ENCODE measurements around the gene TM9SF2.

The TM9SF2 gene

GRCh38 chr13:99577934-99578917 is 77.0 kb downstream of the TM9SF2 start:
- DNase-seq (ENCODE audit: low read depth, low spot score), result no peak

- no peak for DNase-seq (ENCODE audit: low read depth, low spot score)
Measured at GRCh38 chr13:99580500-99581268, 79.4 kb downstream of the TM9SF2 start.

- DNase-seq (ENCODE audit: low read depth, low spot score), result no peak
Measured at GRCh38 chr13:99582511-99582910, 81.2 kb downstream of the TM9SF2 start.

GRCh38 chr13:99585609-99586008 is 84.3 kb downstream of the TM9SF2 start:
- DNase-seq (ENCODE audit: low read depth, low spot score), result no peak

DNA sequence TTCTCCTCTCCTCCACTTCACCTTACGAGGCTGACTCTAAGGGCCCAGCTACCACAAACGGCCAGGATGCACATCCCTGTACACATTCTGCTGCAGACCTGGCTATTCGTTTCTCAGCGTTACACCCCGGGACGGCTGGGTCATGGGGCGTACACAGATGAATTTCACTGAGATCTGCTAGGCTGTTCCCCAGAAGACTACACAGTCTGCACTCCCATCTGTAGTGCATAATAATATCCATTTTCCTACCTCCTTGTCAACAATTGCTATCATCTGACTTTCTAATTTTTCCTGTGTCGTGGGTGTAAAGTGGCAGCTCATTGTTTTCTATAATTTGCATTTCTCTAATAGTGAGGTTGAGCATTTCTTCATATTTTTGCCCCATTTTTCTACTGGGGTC is 85.7 kb downstream of the TM9SF2 start:
- DNase-seq (ENCODE audit: low read depth, low spot score), result no peak

DNA sequence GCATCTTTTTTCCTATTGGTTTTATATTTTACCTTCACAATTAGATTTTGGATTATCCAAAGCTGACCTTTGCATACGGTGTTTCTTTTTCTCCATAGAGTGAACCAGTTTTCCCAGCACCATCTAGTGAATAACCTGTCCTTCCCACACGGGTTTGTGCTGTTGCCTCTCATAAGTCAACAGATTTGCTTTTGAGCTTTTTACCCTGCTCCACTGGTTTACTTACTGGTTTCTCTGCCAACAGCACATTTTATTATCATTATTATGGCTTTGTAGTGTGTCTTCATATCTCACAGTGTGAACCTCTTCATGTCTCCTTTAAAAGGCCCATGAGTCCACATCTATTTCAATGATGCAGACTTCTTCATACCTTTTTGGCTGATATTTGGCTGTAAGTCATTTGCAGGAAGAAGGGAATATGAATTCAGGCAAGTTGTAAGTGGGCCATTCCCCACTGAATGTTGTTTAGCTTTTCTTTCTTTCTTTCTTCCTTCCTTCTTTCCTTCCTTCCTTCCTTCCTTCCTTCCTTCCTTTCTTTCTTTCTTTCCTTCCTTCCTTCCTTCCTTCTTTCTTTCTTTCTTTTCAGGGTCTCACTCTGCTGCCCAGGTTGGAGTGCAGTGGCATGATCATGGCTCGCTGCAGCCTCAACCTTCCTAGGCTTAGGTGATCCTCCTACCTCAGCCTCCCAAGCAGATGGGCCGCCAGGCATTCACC is 86.8 kb downstream of the TM9SF2 start:
- no peak for DNase-seq (ENCODE audit: low read depth, low spot score)

- DNase-seq (ENCODE audit: low read depth, low spot score), result no peak
Measured at GRCh38 chr13:99589575-99589974, 88.3 kb downstream of the TM9SF2 start.

- DNase-seq (ENCODE audit: low read depth, low spot score), result no peak
Measured at GRCh38 chr13:99590519-99591011, 89.3 kb downstream of the TM9SF2 start.

GRCh38 chr13:99596180-99596579 is 94.9 kb downstream of the TM9SF2 start:
- no peak for DNase-seq (ENCODE audit: low read depth, low spot score)

GRCh38 chr13:99600318-99600717 is 99.0 kb downstream of the TM9SF2 start:
- DNase-seq (ENCODE audit: low read depth, low spot score), result no peak

GRCh38 chr13:99601535-99601934 is 100.3 kb downstream of the TM9SF2 start:
- no peak for DNase-seq (ENCODE audit: low read depth, low spot score)

DNA sequence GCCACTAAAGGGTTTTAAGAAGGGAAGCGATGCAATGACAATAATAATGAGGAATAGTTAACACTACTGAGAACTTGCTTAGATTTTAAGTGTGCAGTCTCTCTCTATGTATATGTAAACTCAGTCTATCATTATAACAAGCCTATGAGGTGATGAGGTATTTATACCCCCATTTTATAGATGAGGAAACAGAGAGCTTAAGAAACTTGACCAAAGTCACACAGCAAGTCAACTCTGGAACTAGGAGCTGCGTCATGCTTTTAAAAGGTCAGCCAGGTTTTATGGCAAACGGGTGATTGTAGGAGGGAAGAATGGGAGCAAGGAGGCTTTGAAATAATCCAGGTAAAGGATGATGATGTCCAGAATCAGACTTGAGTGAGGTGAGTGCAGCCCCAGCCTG is 103.4 kb downstream of the TM9SF2 start:
- no peak for DNase-seq (ENCODE audit: low read depth, low spot score)

GRCh38 chr13:99605420-99606323 is 104.4 kb downstream of the TM9SF2 start:
- DNase-seq (ENCODE audit: low read depth, low spot score), result peak; percentile 29

GRCh38 chr13:99606324-99607066 is 105.2 kb downstream of the TM9SF2 start, which contains the start of gene CLYBL:
Gene CLYBL (plus strand): TSS chr13:99606690.
- DNase-seq (ENCODE audit: low read depth, low spot score), result peak; percentile 80

DNA sequence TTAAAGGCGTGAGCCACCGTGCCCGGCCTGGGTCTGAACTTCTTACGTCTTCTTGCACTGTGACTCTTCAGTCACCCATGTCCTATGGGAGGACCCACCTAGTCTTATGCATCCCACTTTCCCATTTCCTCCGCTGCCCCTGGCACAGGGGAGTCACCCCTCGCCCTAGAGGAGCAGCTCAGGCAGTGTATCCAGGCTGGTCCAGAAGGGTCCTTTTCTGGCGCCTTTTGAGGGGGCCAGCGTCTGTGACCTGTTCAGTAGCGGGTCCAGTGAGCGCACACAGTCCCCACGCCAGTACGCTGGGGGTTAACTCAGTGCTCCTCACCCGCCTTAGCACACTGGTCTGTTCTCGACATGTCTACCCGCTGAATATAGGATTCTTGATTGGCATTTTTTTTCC is 107.1 kb downstream of the TM9SF2 start:
- DNase-seq (ENCODE audit: low read depth, low spot score), result no peak

- DNase-seq (ENCODE audit: low read depth, low spot score), result no peak
Measured at GRCh38 chr13:99610702-99611289, 109.5 kb downstream of the TM9SF2 start.
